Endodermal cell (in vitro differentiated cells): ENCODE measurements around the gene NBEAL2. TPM values are rescaled to one million over a fixed set of nuclear protein-coding genes. Genes with fewer than 3 reads are reported as not detected.

Experiments
- DNase-seq: peaks from one replicate; pipeline ENCODE4 v3.0.0-alpha.2; 2017
- H3K27ac ChIP-seq: 2 replicates; pipeline ENCODE4 v1.5.1; 2013; ENCODE audit warnings: mild to moderate bottlenecking, low read depth, low read length, moderate library complexity
- H3K27me3 ChIP-seq: 2 replicates; pipeline ENCODE4 v1.6.1; 2013; ENCODE audit warnings: mild to moderate bottlenecking, low read length, moderate library complexity; ENCODE audit not compliant: insufficient read depth, control insufficient read depth, poor library complexity, severe bottlenecking
- H3K36me3 ChIP-seq: 2 replicates; pipeline ENCODE4 v1.7.0; 2013; ENCODE audit warnings: mild to moderate bottlenecking, low read length, moderate library complexity; ENCODE audit not compliant: control insufficient read depth, insufficient read depth
- H3K4me1 ChIP-seq: one replicate; pipeline ENCODE4 v1.7.0; 2013; ENCODE audit warnings: low read length; ENCODE audit not compliant: control insufficient read depth, insufficient read depth
- H3K4me3 ChIP-seq: 2 replicates; pipeline ENCODE4 v1.5.1; 2013; ENCODE audit warnings: mild to moderate bottlenecking, low read length, moderate library complexity
- H3K9ac ChIP-seq: 2 replicates; pipeline ENCODE4 v1.6.1; 2013; ENCODE audit warnings: mild to moderate bottlenecking, low read length, moderate library complexity; ENCODE audit not compliant: poor library complexity, severe bottlenecking; ENCODE audit errors: extremely low read depth
- H3K9me3 ChIP-seq: 2 replicates; pipeline ENCODE4 v1.6.1; 2013; ENCODE audit warnings: mild to moderate bottlenecking, low read length, moderate library complexity; ENCODE audit not compliant: control insufficient read depth
- H3K27ac Mint-ChIP-seq: 2 replicates; pipeline ENCODE4 v1.8.0; 2020; ENCODE audit warnings: mixed read lengths
- H3K27me3 Mint-ChIP-seq: 2 replicates; pipeline ENCODE4 v1.8.0; 2021; ENCODE audit warnings: mild to moderate bottlenecking, mixed read lengths; ENCODE audit not compliant: insufficient read depth
- H3K36me3 Mint-ChIP-seq: 2 replicates; pipeline ENCODE4 v1.8.0; 2020; ENCODE audit warnings: low read depth, mixed read lengths
- H3K4me1 Mint-ChIP-seq: 2 replicates; pipeline ENCODE4 v1.8.0; 2020; ENCODE audit warnings: mixed read lengths
- H3K4me3 Mint-ChIP-seq: 2 replicates; pipeline ENCODE4 v1.8.0; 2020; ENCODE audit warnings: mild to moderate bottlenecking, moderate library complexity, mixed read lengths
- H3K9me3 Mint-ChIP-seq: 2 replicates; pipeline ENCODE4 v1.8.0; 2020; ENCODE audit warnings: mild to moderate bottlenecking, mixed read lengths
- WGBS, 2 experiments: methylation state at CpG; one replicate each; pipeline versions ENCODE4 v1.1.5 to v1.1.7; 2013; ENCODE audit warnings: missing lambda C conversion rate in 2 of 2, mixed read lengths in 1 of 2; ENCODE audit not compliant: insufficient coverage in 1 of 2, insufficient read length in 1 of 2; 5-methylcytosine and 5-hydroxymethylcytosine counted together
- total RNA-seq, 2 donors: library from RNA; stranded (reverse); fragmentation: NEBNext Ultra II Directional in 1 of 2; extraction: Animal tissue kit (Norgen Biotek cat#: 25700) in 1 of 2; gene quantifications; 2 replicates in 1 of 2; 3 replicates in 1 of 2; pipeline ENCODE4 v1.2.1, GENCODE V29; 2021
- TF ChIP-seq, protein P1 (sequence below): fragments of 200-600 bp; sonication (generic); conservative IDR thresholded peaks from 2 replicates; pipeline ENCODE4 v1.5.0; 2021; ENCODE audit warnings: antibody characterized with exemption, mild to moderate bottlenecking

Gene NBEAL2
- total RNA-seq, 2 donors from 2014 or later, result 59.2 to 64.0 TPM

DNA sequence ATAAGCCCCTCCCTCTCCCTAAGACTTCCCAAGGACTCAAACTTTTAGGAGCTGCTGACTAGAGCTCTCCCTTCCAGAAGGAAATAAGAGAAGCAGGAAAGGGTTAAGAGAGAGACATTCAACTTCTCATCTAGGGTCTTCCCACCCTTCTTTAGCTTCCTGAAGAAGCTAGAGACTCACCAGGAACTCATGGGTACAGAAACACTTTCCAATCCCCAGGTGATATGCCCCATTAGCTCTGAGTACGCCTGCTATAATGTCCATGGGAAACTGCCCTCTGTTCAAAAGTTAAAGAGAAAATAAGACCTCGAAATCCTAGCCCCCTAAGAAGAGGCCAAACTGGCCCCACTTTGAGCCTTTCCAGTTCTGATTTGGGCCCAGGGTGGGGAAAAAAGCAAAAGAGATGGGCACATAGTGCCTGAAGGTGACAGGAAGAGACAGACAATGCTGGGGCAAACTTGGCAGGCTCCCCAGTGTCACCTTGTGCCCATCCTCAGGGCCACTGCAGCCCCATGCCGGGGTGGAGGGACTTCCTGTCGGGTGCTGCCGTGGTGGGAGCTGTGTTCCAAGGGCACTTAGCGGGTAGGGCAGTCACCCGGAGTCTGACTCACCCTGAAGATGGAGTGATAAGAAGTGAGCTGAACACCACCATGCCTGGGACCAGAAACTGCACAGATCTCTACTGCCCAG, 32.5 kb upstream of the NBEAL2 start:
- peak overlapping the region; percentile 72 for H3K27ac Mint-ChIP-seq

DNA sequence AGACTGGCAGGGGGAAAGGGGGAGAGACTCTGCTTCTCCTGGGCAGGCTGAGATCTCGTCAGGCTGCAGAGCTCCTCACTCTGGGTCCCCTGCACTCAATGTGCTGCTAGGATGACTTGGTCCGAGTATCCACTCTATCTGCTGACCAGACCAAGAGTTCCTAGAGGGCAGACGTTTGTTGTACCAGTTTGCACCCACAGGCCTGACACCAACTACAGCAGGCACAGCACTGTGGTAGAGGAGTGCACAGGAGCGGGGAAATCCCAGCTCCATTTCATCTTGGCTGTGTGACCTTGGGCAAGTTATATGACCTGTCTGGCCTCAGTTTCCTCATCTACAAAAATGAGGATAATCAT, 31.9 kb upstream of the NBEAL2 start:
- Histone ChIP-seq H3K27ac (no peak overlapping the region), H3K9me3 (no peaks in the 10 kb centered on the region), H3K9ac (no peak overlapping the region), H3K4me1 (peaks cover 51% of the 10 kb centered on the region), H3K27me3 (no peaks in the 10 kb centered on the region), H3K36me3 (peaks cover 28% of the 10 kb centered on the region), H3K4me3 (peak overlapping the region; percentile 6)
- Mint-ChIP-seq H3K9me3 (no peaks in the 10 kb centered on the region), H3K4me1 (peaks cover 72% of the 10 kb centered on the region), H3K27ac (peak overlapping the region; percentile 33), H3K27me3 (no peaks in the 10 kb centered on the region), H3K36me3 (peaks cover 25% of the 10 kb centered on the region), H3K4me3 (no peak overlapping the region)
- WGBS, 2 experiments, result 90 to 95% methylated on average over 2 to 4 of the region's 4 CpGs
- no peak for DNase-seq
- TF ChIP-seq, protein P1, sequence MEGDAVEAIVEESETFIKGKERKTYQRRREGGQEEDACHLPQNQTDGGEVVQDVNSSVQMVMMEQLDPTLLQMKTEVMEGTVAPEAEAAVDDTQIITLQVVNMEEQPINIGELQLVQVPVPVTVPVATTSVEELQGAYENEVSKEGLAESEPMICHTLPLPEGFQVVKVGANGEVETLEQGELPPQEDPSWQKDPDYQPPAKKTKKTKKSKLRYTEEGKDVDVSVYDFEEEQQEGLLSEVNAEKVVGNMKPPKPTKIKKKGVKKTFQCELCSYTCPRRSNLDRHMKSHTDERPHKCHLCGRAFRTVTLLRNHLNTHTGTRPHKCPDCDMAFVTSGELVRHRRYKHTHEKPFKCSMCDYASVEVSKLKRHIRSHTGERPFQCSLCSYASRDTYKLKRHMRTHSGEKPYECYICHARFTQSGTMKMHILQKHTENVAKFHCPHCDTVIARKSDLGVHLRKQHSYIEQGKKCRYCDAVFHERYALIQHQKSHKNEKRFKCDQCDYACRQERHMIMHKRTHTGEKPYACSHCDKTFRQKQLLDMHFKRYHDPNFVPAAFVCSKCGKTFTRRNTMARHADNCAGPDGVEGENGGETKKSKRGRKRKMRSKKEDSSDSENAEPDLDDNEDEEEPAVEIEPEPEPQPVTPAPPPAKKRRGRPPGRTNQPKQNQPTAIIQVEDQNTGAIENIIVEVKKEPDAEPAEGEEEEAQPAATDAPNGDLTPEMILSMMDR, result no peak

More for the DNA sequence above, 32.5 kb upstream of the NBEAL2 start:
- no peak overlapping the region for H3K4me3 ChIP-seq
- TF ChIP-seq, protein P1, result no peak
- H3K9me3 Mint-ChIP-seq, result no peaks in the 10 kb centered on the region
- no peak overlapping the region for H3K4me3 Mint-ChIP-seq
- H3K4me1 ChIP-seq, result peaks cover 51% of the 10 kb centered on the region
- H3K27me3 ChIP-seq, result no peaks in the 10 kb centered on the region
- H3K36me3 ChIP-seq, result peaks cover 24% of the 10 kb centered on the region
- no peak overlapping the region for H3K9ac ChIP-seq
- no peak overlapping the region for H3K27ac ChIP-seq
- no peaks in the 10 kb centered on the region for H3K27me3 Mint-ChIP-seq
- H3K36me3 Mint-ChIP-seq, result peaks cover 22% of the 10 kb centered on the region
- peaks cover 77% of the 10 kb centered on the region for H3K4me1 Mint-ChIP-seq
- H3K9me3 ChIP-seq, result no peaks in the 10 kb centered on the region
- DNase-seq, result no peak
- 65 to 81% methylated on average over 4 to 7 of the region's 7 CpGs for WGBS, 2 experiments

DNA sequence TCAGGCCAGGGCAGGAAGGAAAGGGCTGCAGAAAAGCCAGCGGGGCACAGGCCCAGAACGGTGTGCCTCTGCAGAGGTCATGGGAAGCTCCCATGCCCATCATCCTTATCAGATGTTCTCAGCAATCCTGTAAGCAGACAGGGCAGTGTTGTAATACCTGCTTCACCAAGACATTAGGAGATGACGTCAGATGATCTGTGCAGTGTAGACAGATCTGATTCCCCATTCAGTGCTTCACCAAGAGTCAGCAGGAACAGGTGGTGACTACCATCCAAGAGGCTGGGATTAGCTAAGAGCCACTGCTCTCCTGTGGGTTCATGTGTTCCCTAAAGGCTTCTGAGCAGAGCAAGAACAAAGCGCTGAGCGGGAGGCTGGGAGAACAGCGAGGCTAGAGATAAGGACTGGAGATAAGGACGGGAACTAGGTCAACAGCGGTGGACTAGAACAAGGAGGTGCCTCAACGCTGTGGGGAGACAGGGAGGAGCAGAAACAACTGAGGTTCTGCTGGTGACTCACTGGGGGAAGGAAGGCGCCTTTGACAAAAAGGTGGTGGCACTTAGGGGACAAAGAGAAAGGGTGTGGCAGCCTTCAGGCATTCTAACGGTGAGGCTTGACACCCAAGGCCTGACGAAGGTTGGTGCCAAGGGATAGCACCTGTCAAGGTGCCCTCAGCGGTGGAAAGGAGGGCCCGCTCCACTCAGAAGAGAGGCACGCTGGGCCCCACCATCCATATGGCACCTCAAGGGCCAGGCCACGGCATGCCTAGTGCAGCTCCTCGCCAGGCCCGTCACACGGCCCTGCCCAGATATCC, 31.3 kb upstream of the NBEAL2 start:
- Mint-ChIP-seq H3K36me3 (peaks cover 25% of the 10 kb centered on the region), H3K4me3 (peak overlapping the region; percentile 24), H3K9me3 (no peaks in the 10 kb centered on the region), H3K27me3 (no peaks in the 10 kb centered on the region), H3K27ac (peak overlapping the region; percentile 33), H3K4me1 (peaks cover 68% of the 10 kb centered on the region)
- TF ChIP-seq, protein P1, result no peak
- H3K9ac ChIP-seq, result no peak overlapping the region
- peak overlapping the region; percentile 6 for H3K4me3 ChIP-seq
- H3K27me3 ChIP-seq, result no peaks in the 10 kb centered on the region
- WGBS, 2 experiments, result 76 to 77% methylated on average over 13 to 19 of the region's 19 CpGs
- DNase-seq, result peak; percentile 83
- peaks cover 34% of the 10 kb centered on the region for H3K36me3 ChIP-seq
- peaks cover 47% of the 10 kb centered on the region for H3K4me1 ChIP-seq
- H3K27ac ChIP-seq, result no peak overlapping the region
- no peaks in the 10 kb centered on the region for H3K9me3 ChIP-seq
